HG03039 (cell line): Measurements from ENCODE around the gene RGS5.
"Not testable (repeated sequence)": the region's sequence is repeated elsewhere in the genome, so short reads cannot be mapped to it uniquely, and the experiment has no call there.

Source experiments
- ATAC-seq: cut with Tn5 transposase; IDR thresholded peaks from one replicate; pipeline ENCODE4 v1.9.1; 2021; ENCODE audit warnings: mild to moderate bottlenecking, moderate library complexity; ENCODE audit not compliant: unreplicated experiment

Gene RGS5, protein sequence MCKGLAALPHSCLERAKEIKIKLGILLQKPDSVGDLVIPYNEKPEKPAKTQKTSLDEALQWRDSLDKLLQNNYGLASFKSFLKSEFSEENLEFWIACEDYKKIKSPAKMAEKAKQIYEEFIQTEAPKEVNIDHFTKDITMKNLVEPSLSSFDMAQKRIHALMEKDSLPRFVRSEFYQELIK

DNA sequence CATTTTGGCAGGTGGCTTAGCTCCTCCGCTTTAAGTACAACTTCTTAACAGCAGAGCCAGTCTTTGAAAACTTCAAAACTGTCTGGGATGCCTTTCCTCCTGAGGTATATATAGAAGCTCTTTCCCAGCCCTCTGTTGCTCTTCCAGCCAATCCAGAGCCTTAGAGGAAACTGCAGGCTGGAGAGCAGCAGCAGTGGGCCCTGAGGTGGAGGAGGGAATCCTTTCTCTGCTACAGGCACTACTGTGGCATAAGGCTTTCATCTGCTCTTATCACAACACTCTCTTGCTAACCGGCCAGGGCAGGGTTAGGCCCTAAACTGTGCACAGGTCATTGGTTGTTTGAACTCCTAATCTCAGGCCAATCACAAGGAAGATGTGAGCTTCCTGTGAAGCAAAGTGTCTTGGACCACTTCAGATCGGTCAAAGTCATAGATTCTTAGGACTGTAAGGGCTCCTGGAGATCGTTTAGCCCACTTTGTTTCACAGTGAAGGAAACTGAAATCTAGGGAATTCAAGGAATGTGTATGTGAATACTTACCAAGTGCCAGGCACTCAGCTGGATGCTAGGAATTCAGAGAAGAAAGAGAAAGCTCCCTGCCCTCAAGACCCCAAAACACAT, at the start of gene RGS5:
RGS5 (minus strand) TSS at position 84 of the 619 bp plus-strand sequence; CDS start at position 3, 81 bp downstream.
- no peak for ATAC-seq

DNA sequence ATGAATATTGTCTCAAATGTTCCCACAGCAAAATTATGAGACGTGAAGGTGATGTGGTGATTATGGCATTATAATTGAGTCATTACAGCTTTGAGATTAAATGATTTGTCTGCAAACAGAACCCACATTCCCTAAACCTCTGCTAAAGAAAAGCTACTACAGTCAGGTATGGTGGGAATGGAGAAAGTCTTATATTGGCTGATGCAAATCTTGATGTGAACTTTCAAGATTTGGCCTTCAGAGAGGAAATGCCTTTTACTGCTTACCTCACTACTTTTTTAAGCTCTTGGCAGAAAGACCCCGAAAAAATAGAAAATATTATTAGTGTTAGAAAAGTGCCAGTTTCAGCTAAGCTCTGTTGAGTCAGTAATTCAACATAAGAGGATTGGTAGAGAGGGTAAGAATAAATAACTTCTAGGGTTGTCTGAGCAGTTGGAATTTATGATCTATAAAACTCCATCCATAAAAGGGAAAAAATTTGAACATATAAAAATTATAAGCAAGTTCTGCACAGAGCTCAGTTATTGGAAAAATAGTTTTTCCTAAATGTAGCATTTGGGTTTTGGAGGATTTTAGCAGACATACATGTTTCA, 47.8 kb upstream of the RGS5 start:
- ATAC-seq, result no peak

DNA sequence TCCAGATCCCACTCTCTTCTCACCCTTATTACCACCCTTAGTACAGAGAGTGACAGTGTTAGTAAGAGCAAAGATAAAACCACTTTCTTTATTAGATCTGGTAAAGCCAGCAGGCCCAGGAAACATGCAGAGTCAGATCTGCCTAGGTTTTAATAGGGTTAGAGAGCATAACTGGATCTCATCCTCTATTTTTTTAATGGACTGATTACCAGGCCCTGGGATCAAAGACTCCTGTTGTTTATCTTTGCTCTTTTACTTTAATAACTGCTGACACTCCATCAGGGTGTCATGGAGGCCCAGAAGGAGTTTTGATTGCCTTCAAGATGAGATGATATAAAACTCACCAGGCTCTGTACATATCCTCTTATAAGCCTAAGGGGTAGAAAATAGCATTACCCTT, 45.3 kb upstream of the RGS5 start:
- no peak for ATAC-seq

DNA sequence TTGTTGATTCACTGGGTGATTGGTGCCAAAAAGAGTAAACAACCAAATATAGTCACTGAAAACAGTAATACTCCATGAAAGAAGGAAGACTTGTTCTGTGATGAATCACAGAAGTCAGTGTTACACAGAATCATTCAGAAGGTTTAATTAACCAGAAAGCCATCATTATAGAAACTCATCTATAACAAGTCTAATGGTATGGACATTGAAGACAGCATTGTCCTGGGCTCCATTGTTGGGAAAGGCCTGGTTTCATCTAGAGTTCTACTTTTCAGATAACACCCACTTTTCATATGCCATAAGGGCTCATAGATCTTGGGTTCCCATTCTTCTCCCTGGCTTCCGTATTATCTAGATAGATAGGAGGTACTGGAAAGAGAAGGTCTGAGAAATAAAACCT, 41.9 kb upstream of the RGS5 start:
- ATAC-seq, result not testable (repeated sequence)

DNA sequence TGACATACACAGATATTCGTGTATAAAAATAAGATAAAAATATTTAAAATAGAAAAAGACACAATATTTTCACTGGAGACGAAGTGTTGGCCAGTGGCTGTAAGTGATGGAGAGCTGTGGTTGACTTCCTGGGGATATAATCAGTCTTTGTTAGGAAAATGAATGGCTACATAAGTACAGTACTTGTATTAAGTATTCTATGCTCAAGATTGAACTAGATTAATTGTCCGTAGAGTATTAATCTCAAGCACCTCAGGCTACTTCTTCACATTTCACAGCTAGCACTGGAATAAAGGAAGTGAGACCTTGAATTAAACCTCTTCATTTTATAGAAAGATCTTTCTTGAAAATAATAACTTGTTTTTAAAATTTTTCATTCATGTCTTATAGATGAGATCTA, 39.0 kb upstream of the RGS5 start:
- no peak for ATAC-seq

DNA sequence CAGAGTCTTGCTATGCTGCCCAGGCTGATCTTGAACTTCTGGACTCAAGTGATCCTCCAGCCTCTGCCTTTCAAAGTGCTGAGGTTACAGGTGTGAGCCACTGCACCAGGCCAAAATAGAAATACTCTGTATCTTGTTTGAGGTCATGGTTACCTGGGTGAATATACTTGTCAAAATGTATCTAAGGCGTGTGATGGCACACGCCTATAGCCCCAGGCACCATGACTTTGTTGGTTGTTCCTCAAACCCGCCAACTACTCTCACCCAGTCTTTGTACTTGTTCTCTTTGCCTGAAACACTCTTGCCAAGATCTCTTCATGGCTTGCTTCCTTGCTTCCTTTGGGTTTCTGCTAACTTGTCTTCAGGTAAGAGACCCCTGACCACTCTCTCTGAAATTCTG, 38.0 kb upstream of the RGS5 start:
- ATAC-seq, result no peak

DNA sequence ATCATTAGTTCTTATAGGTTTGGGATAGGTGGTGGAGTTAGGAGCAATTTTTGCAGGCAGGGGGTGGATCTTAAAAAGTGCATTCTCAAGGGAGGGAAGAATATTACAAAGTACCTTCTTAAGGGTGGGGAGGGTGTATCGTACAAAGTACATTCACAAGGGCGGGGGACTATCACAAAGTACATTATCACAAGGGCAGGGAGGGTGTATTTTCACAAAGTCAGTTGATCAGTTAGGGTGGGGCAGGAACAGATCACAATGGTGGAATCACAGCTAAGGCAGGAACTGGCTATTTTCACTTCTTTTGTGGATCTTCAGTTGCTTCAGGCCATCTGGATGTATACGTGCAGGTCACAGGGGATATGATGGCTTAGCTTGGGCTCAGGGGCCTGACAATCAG, 30.9 kb upstream of the RGS5 start:
- ATAC-seq, result not testable (repeated sequence)

DNA sequence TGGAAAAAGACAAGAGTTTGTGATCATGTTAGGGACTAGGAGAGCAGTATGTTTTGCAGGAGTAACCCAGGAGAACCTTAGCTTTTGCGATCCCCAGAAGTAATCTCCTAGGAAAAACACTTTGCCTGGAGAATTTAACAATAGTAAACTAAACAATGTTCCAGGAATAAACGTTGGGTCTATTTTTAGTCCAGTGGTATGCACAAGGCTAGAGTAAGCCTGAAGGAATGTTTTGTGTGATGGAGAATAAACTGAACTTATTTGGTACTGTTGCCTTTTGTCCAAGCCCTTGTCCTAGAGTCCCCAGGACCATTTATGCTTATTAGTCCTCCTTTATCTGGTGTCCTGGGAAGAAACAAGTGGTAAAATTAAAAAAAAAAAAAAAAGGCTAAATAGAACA, 28.7 kb upstream of the RGS5 start:
- no peak for ATAC-seq

DNA sequence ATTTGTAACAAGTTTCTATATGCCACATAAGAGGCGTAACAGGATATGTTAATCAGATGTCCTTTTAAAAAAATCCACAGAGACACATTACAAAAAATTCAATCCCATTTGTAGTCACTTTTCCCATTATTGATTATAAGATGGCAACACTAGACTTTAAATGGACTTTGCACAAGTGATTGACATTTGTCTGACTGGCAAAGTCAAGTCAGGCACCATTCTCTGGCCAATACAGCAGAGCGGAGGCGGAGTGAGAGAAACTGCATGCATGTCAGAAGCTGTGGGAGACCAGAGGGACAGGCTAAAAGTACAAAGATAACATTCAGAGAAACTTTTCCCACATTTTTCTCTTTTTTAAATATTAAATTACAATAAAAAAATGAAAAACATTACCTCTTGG, 28.1 kb upstream of the RGS5 start:
- no peak for ATAC-seq

DNA sequence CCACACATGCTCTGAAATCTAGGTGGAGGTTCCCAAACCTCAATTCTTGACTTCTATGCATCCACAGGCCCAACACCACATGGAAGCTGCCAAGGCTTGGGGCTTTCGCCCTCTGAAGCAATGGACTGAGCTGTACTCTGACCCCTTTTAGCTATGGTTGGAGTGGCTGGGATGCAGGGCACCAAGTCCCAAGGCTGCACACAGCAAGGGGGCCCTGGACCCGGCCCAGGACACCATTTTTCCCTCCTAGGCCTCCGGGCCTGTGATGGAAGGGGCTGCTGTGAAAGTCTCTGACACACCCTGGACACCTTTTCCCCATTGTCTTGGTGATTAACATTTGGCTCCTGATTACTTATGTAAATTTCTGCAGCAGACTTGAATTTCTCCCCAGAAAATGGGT, 25.6 kb upstream of the RGS5 start:
- ATAC-seq, result not testable (repeated sequence)

DNA sequence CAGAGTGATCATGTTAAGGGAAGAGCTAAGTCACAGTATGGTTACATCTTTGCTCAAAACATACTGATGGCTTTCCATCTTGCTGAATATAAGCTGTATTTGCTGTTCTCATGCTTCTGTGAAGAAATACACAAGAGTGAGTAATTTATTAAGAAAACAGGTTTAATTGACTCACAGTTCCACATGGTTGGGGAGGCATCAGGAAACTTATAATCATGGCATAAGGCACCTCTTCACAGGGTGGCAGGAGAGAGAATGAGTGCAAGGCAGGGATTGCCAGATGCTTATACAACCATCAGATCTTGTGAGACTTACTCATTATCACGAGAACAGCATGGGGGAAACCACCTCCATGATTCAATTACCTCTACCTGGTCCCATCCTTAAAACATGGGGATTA, 24.4 kb upstream of the RGS5 start:
- ATAC-seq, result no peak

DNA sequence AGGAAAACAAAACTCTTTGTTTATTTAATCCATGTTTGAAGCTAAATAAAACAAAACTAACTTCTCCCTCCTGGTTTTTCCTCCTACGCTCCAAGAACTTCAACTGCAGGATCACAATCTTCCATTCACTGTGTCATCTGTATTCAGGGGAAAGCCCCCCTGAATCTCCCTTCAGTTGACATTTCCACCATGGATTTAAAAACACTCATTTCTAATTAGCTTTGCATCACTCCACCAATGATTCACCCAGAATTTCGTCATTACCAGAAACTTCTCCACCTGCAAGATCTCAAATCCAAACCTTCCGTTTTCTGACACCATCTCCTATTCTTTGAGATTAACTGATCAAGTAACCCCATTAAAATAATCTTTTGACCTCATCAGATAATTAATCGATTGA, 10.9 kb upstream of the RGS5 start:
- no peak for ATAC-seq

DNA sequence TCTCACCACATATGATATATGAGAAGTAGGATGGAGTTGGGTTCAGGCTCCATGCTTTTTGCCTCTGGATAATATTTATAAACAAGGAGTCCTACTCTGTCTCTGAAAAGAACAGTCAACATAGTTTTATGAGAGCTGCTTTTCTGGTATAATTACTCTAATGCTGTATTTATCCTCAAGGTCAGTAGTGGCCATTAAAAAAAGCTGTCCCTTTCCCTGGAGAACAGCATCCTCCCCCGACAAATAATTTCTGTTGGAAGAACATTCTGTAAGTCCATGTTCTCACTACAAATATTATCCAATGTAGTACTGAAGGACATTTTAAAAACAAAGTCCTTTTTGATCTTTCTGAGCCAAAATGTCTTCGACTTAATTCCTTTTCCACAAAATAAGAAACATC, 9.0 kb upstream of the RGS5 start:
- no peak for ATAC-seq

DNA sequence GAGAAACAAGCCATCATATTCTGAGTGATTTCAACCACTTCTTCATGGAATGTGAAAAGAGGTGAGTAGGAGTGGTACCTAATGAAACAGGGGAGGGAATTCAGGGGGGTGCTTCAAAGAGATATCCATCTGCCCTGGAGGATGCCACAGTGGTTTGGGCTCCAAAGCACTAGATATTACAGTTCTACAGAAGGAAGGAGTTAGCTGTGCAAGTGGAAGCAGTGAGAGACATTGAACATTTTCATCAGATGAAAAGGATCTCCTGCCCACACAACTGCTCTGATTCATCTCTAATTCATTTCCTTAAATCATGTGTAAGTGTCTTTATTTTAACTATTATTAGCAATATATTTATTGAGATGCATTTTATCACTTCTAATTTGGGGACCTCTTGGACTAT, 2.8 kb upstream of the RGS5 start:
- ATAC-seq, result no peak

DNA sequence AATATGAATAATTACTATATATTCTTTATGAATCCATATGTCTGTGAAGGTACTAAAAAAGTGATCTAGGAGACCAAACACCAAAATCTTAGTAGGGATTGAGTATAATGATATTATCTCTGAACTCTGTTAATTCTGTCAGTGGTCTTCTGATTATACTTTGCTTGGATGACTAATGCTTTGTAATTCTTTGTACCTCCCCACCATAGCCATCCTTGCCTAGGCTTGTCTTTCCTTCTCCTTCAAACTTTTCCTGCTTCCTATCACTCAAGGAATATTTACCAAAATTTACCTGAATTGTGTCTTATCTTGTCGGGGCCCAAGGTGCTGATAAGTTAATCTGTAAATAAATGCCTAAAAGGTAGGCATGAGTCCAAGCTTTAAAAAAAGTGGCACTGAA, 845 bp upstream of the RGS5 start:
- no peak for ATAC-seq

DNA sequence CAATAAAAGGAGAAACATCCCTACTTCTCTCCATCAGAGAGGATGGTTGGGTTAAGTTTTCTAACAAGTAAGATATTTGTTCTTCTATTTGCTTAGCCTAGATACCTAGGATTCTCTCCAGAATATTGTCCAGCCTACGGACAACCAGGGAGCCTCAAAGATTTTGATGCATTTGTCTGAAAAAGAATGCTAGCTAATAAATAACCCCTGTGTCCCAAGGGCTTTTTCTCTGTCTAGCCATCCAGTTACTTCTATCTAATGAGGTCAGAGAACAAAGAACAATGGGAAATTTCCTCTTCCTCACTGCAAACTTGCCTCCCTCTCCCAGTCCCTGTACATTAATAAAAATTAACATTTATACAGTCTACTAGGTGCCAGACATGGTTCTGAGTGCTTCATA, 810 bp downstream of the RGS5 start:
- no peak for ATAC-seq

DNA sequence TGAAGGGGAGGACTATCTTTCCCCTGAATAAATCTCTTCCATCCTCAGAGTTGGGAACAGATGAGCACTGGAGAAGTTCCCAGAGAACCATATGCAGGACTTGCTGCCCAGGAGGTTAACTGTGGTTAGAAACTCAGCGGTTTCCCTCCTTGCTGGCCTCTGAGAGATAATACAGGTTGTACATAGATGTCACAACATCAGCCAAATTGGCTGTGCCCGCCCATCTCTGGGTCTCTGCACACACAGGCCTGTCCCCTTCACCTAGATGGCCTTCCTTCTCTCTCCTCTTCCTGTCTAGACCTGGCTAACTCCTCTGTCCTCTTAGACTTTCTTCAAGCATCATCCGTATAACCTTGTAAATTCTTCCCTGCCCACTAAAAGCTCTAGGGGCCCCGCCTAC, 5.7 kb downstream of the RGS5 start:
- ATAC-seq, result no peak

DNA sequence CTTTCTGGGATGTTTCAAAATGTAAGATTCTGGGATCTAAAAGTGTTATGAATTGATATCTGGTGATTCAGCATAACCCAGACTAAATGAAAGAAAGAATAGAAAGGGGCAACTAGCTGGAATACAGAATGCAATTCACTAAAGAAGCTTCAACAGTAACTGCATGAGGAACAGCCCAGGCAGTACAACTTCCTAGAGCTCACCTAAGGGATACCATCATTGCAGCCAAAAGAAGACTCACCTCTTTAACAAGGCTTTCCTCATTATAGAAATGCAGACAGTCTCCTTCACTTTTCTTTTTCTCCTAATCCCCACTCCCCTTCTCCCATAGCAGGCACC, 6.3 kb downstream of the RGS5 start:
- no peak for ATAC-seq

DNA sequence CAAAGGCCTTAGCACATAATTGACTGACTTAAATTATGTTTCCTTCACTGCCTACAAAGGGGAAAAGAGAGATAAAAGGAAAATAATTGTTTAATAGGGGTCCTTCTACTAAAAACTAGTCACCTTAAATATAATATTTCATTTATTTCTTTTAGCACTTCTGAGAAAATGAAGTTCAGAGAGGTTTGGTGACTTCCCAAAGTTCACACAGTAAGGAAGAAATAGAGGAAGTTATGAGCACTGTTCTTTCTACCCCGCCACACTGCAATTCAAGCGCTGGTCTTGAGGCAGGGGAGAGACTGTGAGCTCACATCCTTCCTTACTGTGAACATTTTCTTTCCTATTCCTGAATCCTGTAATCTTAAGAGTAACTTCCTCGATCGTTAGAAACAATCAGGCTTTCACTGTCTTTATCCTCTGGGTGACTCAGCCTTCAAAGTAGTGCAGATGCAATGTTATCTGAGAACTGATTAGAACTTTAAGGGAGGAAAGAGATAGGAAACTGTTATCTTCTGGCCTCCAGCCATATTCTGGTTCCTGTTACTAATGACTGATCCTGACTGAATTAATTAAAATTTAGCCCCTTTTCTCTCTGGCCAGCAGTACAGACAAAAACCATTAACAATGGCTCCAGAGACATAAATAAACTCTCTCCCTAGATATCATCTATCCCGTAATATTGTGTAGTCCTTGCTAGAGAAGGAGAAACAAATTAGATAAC, 6.8 kb downstream of the RGS5 start:
- no peak for ATAC-seq

DNA sequence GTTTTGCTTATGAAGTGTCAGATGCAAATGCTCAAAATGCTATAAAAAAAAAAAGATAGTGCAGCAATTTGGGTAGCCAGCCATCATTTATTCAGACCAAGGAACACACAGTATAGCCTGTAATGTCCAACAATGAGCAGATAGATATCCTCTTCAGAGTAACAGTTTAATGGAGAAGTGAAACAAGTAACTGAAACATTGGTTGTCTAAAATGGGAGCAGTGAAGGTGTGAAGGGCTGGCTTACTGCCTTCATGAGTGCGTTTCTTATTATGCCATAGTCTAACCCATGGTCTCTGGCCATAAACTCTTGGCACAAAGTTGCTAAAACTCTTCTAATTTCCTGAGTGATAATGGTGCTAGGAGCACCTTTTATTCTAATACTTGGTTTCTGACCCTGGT, 11.4 kb downstream of the RGS5 start:
- no peak for ATAC-seq

DNA sequence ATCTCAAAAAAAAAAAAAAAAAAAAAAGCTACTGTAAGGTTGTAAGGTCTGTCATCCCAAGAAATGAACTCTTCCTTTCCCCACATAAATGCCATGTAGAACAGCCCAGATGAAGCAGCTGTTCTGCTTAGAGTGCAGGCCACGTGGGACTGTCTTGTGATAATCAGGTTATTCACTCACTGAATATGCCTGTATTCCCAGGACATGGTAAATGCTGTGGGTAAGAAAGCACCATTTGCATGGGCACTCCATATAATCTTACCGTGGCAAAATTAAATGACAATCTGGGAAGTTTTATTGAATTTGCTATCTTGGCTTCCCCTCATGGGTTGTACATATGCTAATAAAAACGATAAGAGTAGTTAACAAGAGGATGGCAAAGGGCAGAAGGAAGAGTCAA, 13.8 kb downstream of the RGS5 start:
- no peak for ATAC-seq

DNA sequence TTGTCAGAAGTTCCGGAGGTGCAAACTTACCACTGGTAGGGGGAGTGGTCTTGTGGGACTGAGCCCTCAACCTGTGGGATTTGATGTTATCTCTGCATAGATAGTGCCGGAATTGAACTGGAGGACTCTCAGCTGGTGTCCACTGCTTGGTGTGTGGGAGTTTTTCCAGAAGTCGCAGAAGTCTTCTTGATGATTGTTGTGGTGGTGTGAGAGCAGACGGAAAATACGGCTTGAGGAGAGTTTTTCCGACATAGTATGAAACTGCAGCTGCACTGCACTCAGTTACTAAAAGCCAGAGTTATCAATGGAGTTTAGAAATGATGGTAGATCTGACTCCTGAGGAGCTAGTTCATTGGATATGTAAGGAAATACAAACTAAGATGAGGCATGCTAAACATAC, 14.9 kb downstream of the RGS5 start:
- ATAC-seq, result no peak
